IPS DF 4.7 (cell line): ENCODE results near the gene TBX3.
"Not testable (repeated sequence)": the region's sequence is repeated elsewhere in the genome, so short reads cannot be mapped to it uniquely, and the experiment has no call there.

Experiments used
- DNase-seq: peaks from one replicate; pipeline ENCODE4 v3.0.0-alpha.2; 2013; ENCODE audit warnings: low spot score; ENCODE audit errors: extremely low read depth

TBX3 gene

DNA sequence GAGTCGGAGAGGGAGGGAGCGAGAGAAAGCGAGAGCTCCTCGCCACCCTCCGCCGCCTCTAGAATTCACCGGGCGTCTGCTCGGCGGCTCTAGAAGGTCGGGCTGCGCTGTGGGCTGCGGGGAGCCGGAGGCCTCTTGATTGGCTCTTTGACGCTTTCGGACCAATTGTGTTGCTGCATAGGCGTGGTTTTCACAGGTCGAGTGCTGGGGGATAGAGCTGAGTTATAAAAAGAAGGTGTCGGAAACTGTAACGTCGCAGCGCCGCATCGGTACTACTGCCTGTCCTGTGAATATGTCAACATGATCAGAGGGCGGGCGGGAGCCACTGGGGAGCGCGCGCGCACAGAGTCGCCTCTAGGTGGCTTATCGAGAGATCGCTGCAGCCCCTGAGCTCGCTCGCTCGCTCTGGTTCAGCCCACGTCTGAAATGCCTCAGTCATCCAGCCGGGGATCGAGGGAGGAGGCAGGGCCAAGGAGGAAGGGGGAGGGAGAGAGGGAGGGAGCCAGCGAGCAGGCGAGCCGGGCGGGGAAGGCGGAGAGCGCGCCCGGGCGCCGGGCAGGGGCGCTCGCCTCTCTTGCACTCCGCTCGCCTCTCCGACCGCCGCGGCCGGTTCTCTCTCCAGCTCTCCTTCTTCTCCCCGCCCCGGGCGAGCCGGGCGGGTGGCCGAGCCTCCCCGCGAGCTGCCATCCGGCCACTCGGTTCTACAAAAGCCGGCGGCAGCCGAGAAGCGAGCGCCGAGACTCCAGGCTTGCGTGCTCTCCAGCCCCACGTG lies at the start of gene TBX3:
Gene TBX3, minus strand, starts transcription at position 78 of the 772 bp plus-strand sequence. CDS start 975 bp downstream, outside the sequence.
- DNase-seq = no peak

DNA sequence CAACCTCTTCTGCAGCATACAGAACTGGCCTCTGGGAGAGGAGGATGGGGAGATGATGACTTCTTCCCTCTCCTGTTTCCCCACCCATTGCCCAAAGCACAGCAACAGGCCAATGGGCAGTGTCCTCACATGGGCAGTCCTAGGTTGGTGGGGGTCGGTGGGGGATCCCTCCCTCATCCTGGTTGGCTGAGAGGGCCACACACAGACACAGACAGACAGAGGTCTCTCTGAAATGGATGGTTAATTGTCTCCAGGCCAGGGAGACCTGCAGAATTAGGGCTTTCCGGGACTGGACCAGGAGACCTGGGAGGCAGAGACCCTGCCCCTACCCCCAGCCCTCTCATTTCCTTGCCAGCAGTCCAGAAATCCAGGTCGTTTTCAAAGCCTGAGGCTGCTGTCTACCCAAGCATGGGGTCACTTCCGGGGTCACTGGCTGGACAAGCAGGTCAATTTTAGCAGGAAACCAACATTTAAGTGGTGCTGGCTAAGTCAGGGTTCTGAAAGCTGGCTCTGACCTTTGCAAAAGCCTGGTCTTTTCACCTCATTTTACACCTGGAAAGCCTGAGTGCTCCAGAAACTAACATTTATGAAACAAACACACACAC lies 48.6 kb upstream of the TBX3 start:
- no peak for DNase-seq

DNA sequence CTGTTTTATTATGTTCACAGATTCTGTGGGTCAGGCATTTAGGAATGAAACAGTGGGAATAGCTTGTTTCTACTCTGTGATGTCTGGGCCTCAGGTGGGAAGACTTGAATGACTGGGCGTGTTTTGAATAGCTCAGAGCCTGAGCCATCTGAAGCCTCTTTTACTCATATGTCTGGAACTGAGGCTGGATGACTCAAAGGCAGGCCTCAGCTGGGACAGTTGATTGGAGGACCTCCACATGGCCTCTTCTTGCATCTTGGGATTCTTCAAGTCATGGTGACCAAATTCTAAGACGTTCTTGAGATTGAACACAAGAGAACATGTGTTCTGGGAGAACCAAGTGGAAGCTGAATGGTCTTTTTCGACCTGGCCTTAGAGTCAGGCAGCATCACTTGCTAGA lies 45.8 kb upstream of the TBX3 start:
- DNase-seq = no peak

DNA sequence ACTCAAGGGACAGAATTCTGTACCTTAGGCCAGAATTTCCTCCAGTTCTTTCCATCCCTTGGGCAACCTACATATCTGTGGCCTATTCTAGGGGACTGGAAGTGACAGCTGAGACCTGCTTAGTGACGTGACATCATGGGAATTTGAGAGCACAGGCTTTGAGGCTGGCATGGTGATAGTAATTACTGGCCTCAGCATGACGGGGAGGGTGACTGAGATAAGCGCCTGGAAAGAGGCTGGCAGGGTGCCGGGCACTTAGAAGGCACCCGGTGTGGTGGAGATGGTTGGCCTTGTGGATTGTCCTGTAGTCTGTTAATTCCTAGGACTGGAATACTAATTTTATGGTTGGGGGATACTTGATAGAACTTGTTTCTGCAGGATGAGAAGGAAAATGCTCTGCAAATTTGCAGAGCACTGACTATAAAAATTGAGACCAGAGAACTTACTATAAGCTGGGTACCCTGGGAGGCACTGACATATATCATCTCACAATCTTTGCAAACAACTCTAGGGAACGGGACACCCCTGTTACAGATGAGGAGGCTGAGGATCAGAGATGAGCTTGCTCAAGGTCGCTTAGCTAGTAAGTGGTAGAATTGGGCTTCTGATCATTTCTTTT lies 42.2 kb upstream of the TBX3 start:
- DNase-seq = no peak

DNA sequence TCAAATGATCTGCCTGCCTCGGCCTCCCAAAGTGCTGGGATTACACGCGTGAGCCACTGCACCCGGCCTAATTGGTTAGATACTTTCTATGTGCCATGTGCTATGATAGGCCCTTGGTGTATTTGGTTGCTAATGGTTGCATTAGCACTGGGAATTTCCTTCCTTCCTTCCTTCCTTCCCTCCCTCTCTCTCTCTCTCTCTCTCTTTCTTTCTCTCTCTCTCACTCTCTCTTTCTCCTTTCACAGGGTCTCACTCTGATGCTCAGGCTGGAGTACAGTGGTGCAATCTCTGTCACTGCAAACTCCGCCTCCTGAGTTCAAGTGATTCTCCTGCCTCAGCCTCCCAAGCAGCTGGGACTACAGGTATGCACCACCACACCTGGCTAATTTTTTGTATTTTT lies 38.2 kb upstream of the TBX3 start:
- not testable (repeated sequence) for DNase-seq

DNA sequence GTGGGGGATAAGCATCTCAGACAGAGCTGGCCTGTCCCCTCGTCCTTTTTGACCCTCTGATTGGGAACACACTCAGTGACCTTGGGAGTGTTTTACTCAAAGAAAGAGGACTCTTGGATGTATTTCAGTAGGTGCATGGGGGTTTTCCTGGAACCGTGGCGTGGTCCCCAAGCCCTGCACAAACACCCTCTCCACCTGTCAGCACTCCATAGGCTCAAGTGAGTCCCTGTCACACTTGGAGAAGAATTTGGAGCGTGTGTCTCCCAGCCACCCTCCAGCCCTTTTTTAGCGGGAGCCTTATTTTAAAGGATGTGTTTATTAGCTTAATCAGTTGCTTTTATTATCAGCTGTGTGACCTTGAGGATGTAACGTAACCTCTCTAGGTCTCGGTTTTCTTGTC lies 37.3 kb upstream of the TBX3 start:
- no peak for DNase-seq

DNA sequence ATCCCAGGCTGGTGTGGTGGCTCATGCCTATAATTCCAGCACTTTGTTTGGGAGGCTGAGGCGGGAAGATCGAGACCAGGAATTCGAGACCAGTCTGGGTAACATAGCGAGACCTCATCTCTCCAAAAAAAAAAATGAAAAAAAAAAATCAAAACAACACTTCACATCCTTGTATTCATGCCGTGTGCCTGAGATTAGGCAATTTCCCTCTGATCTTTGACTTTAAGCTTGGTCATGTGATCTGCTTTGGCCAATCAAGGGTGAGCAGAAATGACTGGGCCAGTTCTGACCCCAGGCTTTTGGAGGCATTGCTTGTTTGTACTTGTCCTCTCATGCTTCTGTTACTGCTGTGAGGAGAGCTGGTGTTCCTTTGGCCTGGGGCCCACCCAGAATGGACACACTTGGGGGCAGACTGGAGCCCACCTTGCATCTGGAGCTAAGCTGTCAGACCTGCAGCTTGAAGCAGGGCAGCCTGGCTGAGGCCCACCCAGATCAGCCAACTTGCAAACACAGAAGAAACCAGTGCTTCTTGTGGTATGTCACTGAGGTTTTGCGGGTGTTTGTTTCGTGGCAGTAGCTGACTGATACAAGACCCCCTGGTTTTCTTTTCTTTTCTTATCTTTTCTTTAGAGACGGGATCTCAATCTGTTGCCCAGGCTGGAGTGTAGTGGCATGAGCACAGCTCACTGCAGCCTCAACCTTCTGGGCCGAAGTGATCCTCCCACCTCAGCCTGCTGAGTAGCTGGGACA lies 29.7 kb upstream of the TBX3 start:
- no peak for DNase-seq

DNA sequence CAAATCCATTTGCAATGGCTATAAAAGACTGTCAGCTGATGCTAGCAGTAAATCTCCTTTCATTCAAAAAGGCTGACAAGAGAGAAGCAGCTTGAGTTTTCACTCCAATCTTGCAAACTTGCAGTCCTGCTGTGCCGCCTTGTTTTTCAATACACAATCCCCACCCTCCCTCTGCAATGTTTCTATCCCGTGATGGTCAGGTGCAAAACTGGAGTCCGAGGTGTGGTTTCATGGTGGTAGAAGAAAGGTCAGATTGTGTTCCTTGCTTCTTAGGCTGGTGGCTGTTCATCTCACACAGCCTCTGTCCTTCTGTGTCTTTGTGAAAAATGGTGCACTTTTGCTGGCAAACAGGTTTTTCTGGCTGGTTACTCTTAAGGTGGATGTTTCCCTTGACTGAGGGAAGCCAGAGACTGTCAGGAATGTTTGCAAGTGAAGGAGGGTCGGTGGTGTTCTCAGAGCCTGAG lies 27.7 kb upstream of the TBX3 start:
- no peak for DNase-seq

DNA sequence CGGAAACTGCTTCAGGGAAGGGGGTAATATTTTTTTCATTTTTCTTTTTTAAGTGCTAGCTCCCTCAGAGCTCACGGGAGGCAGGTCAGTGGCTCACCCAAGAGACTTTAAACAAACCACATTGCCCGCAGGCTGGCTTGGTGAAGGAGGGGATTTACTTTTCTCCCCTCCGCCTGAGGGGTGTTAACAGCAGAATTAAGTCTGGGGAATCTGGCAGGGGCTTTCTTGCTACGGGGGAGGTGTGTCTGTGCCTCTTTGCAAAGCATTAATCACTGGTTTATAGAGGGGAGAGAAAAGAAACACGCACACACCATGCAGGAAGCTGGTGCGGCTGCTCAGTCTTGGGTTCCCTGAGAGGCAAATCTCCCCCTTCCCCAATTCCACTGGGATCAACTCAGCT lies 26.2 kb upstream of the TBX3 start:
- no peak for DNase-seq

DNA sequence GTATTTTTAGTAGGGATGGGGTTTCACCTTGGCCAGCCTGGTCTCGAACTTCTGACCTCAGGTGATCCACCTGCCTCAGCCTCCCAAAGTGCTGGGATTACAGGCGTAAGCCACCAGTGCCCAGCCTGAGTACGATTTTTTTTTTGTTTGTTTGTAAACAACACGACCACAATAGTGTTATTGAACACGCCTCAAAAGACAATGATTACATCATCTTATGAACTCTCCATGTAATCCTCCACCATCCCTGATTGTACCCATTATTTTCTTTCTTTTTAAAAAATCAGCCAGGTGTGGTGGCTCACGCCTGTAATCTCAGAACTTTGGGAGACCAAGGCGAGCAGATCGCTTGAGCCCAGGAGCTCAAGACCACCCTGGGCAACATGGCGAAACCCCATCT lies 25.1 kb upstream of the TBX3 start:
- no peak for DNase-seq

DNA sequence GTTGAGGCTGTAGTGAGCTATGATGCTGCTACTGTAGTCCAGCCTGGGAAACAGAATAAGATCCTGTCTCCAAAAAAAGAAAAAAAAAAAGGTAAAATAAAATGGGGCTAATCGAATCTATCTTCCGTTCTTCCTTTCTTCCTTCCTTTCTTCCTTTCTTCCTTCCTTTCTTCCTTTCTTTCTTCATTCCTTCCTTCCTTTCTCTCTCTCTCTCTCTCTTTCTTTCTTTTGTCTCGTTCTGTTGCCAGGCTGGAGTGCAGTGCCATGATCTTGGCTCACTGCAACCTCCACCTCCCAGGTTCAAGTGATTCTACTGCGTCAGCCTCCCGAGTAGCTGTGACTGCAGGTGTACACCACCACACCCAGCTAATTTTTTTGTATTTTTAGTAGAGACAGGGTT lies 24.6 kb upstream of the TBX3 start:
- not testable (repeated sequence) for DNase-seq

DNA sequence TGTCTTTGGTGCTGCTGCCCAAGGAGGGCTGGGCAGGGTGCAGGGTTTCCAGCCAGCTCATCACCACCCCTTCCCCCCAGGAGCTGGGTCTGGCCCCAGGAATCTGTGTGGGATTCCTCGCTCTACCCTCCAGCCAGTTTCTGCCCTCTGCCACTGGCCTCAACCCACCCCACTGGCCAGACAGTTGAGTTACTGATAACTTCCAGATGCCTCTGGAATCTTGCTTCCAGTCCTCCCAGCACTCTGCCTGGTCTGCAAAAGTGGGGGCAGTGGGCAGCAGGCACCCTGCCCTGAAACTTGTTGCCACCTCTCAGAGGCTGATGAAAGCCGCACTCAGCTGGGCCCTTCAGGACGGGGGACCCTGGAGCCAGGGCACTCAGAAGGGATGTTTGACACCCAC lies 20.1 kb upstream of the TBX3 start:
- DNase-seq = no peak

DNA sequence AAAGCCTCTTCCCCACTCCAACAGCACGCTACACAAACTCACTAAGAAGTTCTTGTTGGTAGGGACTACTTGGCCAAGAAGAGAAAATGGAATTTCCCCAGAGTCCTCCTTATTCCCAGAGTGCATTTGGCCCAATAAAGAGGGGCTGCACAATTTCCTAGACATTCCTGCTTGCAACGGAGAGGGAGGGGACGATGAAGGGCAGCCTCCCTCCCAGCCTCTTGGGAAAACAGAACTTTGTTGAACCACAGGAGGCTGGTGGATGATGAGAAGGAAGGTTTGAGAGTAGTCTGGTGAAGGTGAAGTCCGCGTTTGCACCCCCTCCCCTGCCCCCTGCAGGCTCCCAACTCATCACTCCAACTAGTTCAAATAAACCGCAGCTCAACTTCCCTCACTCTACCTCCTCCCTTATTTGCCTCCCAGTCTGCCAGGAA lies 19.1 kb upstream of the TBX3 start:
- DNase-seq = no peak

DNA sequence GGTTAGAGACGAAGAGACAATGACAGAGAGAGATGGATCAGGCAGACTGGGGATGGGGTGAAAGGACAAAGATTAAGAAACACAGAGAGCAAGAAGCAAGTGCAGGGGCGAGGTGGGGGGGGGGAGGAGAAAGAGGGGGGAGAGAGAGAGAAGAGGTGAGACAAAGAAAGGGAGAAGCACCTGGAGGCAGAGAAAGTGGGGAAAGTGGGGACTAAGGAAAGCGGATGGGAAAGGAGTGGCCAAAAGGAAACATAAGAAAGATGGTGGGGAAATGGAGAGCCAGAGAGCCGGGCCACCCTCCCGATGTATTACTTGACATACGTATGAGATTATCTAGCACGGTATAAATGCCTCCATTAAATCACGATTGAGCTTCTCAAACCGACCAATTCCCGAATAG lies 18.5 kb upstream of the TBX3 start:
- DNase-seq = no peak

DNA sequence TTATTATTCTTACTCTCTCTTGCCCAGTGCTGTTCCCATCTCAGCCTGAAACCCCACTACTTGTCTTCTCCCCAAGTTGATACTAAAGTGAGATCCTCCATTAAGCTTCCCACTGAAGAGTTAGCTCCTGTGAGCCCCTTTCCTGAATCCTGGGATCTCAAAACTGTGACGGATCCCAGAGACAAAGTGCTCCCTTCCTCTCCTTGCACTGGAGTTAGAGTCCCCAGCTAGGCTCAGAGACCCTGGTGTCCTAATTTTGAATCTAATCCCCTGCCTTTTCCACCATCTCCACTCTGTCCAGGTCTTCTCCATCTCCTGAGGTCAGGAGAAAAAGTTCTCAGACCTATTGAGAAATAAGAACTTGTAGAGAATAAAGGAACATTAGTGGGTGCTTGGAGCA lies 17.6 kb upstream of the TBX3 start:
- no peak for DNase-seq

DNA sequence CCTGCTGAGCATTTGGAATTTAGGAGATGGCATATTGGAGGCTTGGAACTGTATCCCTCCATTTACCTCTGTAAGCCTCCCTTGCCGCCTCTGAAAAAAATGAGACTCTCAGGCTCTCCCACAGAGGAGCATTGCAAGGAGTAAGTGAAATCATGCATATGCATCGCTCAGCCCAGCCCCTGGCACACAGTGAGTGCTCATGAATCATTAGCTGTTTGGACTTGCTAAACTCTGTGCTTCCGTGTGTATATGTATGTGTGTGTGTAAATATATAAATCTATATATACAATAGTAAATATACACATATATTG lies 17.1 kb upstream of the TBX3 start:
- no peak for DNase-seq

DNA sequence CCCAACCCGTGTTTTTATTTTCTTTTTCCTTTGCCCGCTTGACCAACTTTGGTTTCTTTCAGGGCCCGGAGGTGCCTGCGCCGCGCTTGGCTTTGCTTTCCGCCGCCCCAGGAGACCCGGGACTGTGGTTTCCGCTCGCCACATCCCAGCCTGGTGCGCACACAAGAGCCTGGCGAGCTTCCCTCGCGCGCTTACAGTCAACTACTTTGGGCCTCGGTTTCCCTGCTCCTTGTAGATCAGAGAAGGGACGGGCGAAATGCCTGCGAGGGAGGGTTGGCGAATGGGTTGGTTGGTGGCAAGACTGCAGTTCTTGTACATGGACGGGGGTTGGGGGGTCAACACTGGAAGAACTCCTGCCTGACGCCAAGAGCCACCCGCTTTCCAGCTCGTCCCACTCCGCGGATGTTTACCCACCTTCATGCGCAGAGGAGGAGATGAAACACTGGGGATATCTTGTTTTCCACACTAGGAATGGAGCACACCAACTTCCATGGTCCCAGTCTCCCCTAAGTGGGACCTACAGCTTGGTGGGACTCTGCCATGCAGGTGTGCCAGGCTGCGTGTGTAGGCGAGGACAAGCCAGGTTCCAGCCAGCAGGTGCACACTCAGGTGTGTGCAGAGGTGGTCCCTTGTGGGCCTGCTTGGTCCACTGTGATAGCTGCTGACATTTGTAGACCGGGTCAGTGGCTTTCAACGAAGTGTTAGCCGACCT lies 16.6 kb upstream of the TBX3 start:
- no peak for DNase-seq

DNA sequence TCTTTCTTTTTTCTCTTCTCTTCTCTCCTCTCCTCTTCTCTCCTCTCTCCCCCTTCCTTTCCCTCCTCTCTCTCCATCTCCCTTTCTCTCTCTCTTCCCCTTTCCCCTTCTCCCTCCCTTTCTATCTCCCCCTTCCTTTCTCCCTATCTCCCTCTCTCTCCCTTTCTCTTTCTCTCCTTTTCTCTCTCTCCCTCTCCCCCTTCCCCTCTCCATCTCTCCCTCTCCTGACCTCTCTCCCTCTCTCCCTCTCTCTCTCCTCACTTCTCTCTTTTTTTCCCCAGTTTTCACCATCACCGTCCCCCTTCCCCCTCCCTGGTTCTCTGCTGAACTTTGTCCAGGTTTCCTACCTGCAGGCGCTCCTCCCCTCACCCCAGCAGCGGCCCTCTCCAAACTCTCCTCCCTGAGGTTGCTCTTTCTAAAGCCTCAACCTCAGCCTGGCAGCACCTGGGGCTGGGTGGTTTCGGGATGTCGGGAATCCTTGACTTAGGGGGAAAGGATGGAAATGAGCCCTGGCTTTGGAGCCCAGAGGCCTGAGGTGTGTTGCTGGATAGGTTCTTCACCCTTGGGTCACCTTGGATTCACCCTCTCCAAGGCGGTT lies 14.7 kb upstream of the TBX3 start:
- no peak for DNase-seq

DNA sequence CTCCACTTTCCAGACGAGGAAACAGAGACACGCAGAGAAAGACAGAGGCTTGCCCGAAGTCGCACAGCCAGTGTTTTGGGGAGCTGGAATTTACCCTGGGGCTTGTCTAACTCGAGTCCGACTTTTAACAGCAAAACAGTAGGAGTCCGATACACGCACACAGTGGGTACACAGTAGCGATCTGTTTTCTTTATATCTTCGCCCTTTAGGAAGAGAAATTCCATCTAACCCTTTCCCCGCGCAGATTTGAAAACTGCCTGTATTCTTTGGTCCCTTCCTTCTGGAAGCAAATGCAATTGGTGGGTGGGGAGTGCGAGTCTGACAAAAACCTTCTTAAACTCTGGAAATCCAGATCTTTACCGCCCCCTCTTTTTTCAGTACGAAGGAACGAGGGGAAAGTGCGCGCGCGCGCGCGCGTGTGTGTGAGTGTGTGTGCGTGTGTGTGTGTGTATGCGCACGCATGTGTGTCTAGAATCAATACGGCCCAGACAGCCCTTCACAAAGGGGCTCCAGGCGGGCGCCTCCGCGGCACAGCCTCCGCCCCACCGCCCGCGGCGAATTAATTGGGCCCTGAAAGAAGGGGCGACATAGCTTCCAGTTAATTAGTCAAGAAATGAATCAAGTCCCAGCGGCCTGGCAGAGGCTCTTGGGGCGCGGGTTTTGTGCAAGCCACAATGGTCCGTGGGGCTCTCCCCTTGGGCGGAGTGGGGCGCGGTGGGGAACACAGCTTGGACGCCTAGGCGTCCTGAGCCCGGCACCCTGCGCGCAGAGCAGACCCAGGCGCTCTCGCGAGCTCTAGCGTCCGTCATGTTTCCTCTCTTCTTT lies 14.0 kb upstream of the TBX3 start:
- no peak for DNase-seq

DNA sequence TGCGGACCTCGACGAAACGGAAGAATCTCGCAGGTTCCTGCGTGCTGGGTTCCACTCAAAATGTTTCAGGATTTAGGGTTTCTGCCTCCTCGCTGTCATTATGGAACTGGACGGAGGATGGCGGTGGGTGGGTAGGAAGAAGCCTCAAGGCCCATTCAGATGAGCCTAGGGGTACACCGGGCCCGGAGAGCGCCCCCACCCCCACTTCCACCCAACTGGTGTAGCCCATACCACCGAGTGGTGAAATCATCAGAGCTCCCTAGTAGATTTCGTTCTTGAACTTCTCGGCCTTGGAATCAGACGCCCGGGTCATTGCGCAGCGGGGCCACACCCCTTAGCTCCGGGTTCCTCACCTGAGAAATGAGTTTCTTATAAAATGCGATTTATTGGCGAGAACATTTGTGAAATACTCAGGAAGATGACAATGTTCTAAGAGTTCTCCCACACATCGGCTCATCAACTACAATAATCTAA lies 13.3 kb upstream of the TBX3 start:
- no peak for DNase-seq
